Psoas muscle (tissue), 8 donors: ENCODE results near the gene EXOSC10. TPM values are rescaled to one million over a fixed set of nuclear protein-coding genes. Genes with fewer than 3 reads are reported as not detected.
A peak's percentile ranks its signal among the peaks of the same experiment; 100 is the strongest.

ENCODE experiments used
- ATAC-seq, 4 donors: fragments of 200-7000 bp; cut with Tn5 transposase; one replicate each; pipeline ENCODE4 v1.9.1; 2020; ENCODE audit warnings: moderate library complexity in 3 of 4, mild to moderate bottlenecking in 2 of 4
- DNase-seq, 2 donors: peaks; one replicate each; pipeline ENCODE4 v3.0.0-alpha.2; 2020
- H3K27ac ChIP-seq: fragments of 200-600 bp; one replicate; pipeline ENCODE4 v1.8.0; 2022
- H3K27me3 ChIP-seq, 3 donors: fragments of 200-600 bp in 1 of 3; one replicate each; pipeline versions ENCODE4 v1.6.1 to v1.8.0; 2013 to 2022; ENCODE audit warnings: low read length in 2 of 3, mild to moderate bottlenecking in 2 of 3, moderate library complexity in 1 of 3; ENCODE audit not compliant: insufficient read depth in 3 of 3
- H3K36me3 ChIP-seq, 2 donors: fragments of 200-600 bp in 1 of 2; one replicate each; pipeline versions ENCODE4 v1.6.1 to v1.8.0; 2013 to 2022; ENCODE audit warnings: low read depth in 1 of 2, mild to moderate bottlenecking in 1 of 2, moderate library complexity in 1 of 2; ENCODE audit not compliant: insufficient read depth in 1 of 2
- H3K4me1 ChIP-seq: fragments of 200-600 bp; one replicate; pipeline ENCODE4 v1.8.0; 2022
- H3K4me3 ChIP-seq: fragments of 200-600 bp; one replicate; pipeline ENCODE4 v1.8.0; 2022; ENCODE audit warnings: mild to moderate bottlenecking
- H3K9me3 ChIP-seq: fragments of 200-600 bp; one replicate; pipeline ENCODE4 v1.8.0; 2022
- CTCF ChIP-seq: fragments of 200-600 bp; IDR thresholded peaks from one replicate; pipeline ENCODE4 v1.8.0; 2022; ENCODE audit warnings: antibody characterized with exemption
- WGBS, 3 donors: extraction: QIAGEN DNeasy Blood & Tissue Kit; methylation state at CpG; one replicate each; pipeline versions ENCODE4 v1.1.6 to v1.1.7; 2013; 5-methylcytosine and 5-hydroxymethylcytosine counted together
- intact Hi-C, 2 donors: fragments of 100-400 bp; cut with DNase I; formaldehyde crosslinking; loops; one replicate each; pipeline versions ENCODE4 v1.11.0 to v1.14.2; 2022
- polyA plus RNA-seq, 3 donors: library from polyadenylated mRNA; stranded (reverse); fragments of 200-250 nt; gene quantifications; one replicate each; pipeline ENCODE4 v1.2.3, GENCODE V29; 2013
- total RNA-seq, 4 donors: library from RNA; stranded (reverse); fragmentation: NEBNext Ultra II Directional in 2 of 4; extraction: Animal tissue kit (Norgen Biotek cat#: 25700) in 2 of 4; gene quantifications; one replicate each; pipeline versions ENCODE4 v1.2.1 to v1.2.4, GENCODE V29; 2021 to 2023
- donor health status: healthy with polysubstance abuse.
- donor health status: DM: no; HTN: no; CAD: no; lungs with moderate emphysema.
- donor health status: Bipolar disorder and iron deficiency.
- donor health status: healthy.
- donor health status: DM: yes; HTN: yes; CAD: no.
- donor health status: DM: no; HTN: no; CAD: no.
- donor health status: DM: no; HTN: no; CAD: no.
- donor health status: DM: yes; HTN: yes; CAD: no.

Gene EXOSC10
- total and polyA plus RNA-seq, 7 donors: 16.3 to 39.1 (median 29.7) TPM

DNA sequence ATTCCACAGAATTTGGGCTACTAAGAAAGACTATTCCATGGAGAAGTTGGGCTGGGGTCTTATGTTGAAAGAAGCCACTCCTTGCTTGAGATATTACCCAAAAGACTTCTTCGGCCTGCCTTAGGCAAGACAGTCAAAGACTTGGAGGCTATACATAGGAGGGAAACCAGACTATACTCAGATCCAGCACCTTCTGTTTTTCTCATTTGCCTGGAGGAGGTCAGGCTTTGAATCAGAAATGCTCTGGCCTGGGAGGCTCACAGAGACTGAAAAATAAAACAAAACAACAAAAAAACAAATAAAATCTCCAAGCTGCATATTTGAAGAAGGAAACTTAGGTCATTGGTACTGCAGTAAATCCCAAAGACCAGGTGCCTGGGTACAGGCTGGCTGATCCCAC lies 38.4 kb upstream of the EXOSC10 start:
- WGBS, 3 donors: 73 to 88% (median 81%) methylated on average over 1 of the region's 1 CpG
- Histone ChIP-seq H3K27me3 (no peaks in the 10 kb centered on the region), H3K9me3 (no peaks in the 10 kb centered on the region), H3K27ac (no peak overlapping the region), H3K36me3 (peaks cover 16 to 81% of the 10 kb centered on the region in 2 donors), H3K4me1 (no peaks in the 10 kb centered on the region), H3K4me3 (no peak overlapping the region)
- ATAC-seq (no peak), DNase-seq (no peak)
- TF ChIP-seq CTCF: no peak
- intact Hi-C loops: no loop called here

- H3K36me3 ChIP-seq: peaks cover 20 to 92% of the 10 kb centered on the region in 2 donors
- TF ChIP-seq CTCF: no peak
- H3K9me3 ChIP-seq: no peaks in the 10 kb centered on the region
- no peaks in the 10 kb centered on the region for H3K4me1 ChIP-seq
- H3K4me3 ChIP-seq: no peak overlapping the region
- no peaks in the 10 kb centered on the region for H3K27me3 ChIP-seq
- ATAC-seq (peak in 2 of 4 donors; percentile 52 to 70), DNase-seq (no peak)
- intact Hi-C loops: no loop called here
- no peak overlapping the region for H3K27ac ChIP-seq
- 65 to 72% (median 65%) methylated on average over 5 of the region's 5 CpGs for WGBS, 3 donors
Measured at GRCh38 chr1:11134898-11135266, 35.2 kb upstream of the EXOSC10 start.

GRCh38 chr1:11134251-11134897 lies 34.7 kb upstream of the EXOSC10 start:
- peaks cover 20 to 92% of the 10 kb centered on the region in 2 donors for H3K36me3 ChIP-seq
- intact Hi-C loops: no loop called here
- H3K4me1 ChIP-seq: no peaks in the 10 kb centered on the region
- no peak overlapping the region for H3K27ac ChIP-seq
- 47 to 55% (median 53%) methylated on average over 5 of the region's 5 CpGs for WGBS, 3 donors
- peak in 2 of 4 donors; percentile 24 to 52 for ATAC-seq
- DNase-seq: peak in 1 of 2 donors; percentile 58
- H3K4me3 ChIP-seq: no peak overlapping the region
- no peaks in the 10 kb centered on the region for H3K9me3 ChIP-seq
- no peak for TF ChIP-seq CTCF
- no peaks in the 10 kb centered on the region for H3K27me3 ChIP-seq

GRCh38 chr1:11132563-11133293 lies 33.1 kb upstream of the EXOSC10 start:
- Histone ChIP-seq H3K9me3 (no peaks in the 10 kb centered on the region), H3K36me3 (peaks cover 12 to 92% of the 10 kb centered on the region in 2 donors), H3K4me1 (no peaks in the 10 kb centered on the region), H3K27ac (no peak overlapping the region), H3K4me3 (no peak overlapping the region), H3K27me3 (no peaks in the 10 kb centered on the region)
- intact Hi-C loops: no loop called here
- TF ChIP-seq CTCF: no peak
- no peak for DNase-seq
- no peak for ATAC-seq
- 79 to 86% (median 86%) methylated on average over 8 of the region's 8 CpGs for WGBS, 3 donors
